Measurements from ENCODE around the gene KCNK6.

DNA sequence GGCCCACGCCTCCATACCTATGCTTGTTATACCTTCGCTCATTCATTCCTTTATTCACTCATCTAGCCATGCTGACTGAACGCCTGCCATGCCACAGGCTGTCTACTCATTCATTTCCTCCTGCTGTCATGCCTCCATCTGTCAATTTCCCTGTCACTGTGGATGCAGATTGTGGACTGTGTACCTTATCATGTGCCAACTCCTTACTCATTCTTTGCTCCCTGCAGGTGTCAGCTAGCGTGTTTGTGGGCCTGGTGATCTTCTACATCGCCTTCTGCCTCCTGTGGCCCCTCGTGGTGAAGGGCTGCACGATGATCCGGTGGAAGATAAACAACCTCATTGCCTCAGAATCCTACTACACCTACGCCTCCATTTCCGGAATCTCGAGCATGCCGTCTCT lies 50.7 kb downstream of the KCNK6 start:
- TF ChIP-seq, protein P1, sequence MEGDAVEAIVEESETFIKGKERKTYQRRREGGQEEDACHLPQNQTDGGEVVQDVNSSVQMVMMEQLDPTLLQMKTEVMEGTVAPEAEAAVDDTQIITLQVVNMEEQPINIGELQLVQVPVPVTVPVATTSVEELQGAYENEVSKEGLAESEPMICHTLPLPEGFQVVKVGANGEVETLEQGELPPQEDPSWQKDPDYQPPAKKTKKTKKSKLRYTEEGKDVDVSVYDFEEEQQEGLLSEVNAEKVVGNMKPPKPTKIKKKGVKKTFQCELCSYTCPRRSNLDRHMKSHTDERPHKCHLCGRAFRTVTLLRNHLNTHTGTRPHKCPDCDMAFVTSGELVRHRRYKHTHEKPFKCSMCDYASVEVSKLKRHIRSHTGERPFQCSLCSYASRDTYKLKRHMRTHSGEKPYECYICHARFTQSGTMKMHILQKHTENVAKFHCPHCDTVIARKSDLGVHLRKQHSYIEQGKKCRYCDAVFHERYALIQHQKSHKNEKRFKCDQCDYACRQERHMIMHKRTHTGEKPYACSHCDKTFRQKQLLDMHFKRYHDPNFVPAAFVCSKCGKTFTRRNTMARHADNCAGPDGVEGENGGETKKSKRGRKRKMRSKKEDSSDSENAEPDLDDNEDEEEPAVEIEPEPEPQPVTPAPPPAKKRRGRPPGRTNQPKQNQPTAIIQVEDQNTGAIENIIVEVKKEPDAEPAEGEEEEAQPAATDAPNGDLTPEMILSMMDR (conservative IDR thresholded peaks at IDR 0.05; ENCODE audit: low read depth in 2 of 2), result no peak
- TF ChIP-seq EZH2phosphoT487 (IDR thresholded peaks at IDR 0.05; ENCODE audit: unreplicated experiment) (no peak), EZH2 (IDR thresholded peaks at IDR 0.05; ENCODE audit: low read depth, unreplicated experiment) (no peak), STAT1 (IDR thresholded peaks at IDR 0.05; ENCODE audit: unreplicated experiment) (no peak), POLR2AphosphoS5 (IDR thresholded peaks at IDR 0.05; ENCODE audit: low read depth) (no peak), ETS1 (IDR thresholded peaks at IDR 0.05) (no peak), CREB1 (CRISPR knock-in tag; IDR thresholded peaks at IDR 0.05; ENCODE audit: low read depth) (no peak), REST (IDR thresholded peaks at IDR 0.05; ENCODE audit: unreplicated experiment) (no peak), JUNB (IDR thresholded peaks at IDR 0.05; ENCODE audit: unreplicated experiment) (no peak), ZNF331 (CRISPR knock-in tag; IDR thresholded peaks at IDR 0.05; ENCODE audit: low read depth) (no peak)

Measured in GM23338 (cell line).